K562 (cell line): Measurements from ENCODE around the gene PEX6. TPM values are rescaled to one million over a fixed set of nuclear protein-coding genes. Genes with fewer than 3 reads are reported as not detected.
A peak's percentile ranks its signal among the peaks of the same experiment; 100 is the strongest.

Experiments
- ATF7 ChIP-seq: fragments of 450-650 bp; IDR thresholded peaks from 2 replicates; pipeline ENCODE4 v1.7.1; 2014; ENCODE audit warnings: mild to moderate bottlenecking, moderate library complexity
- BMI1 ChIP-seq: fragments of 150-350 bp; IDR thresholded peaks from 2 replicates; pipeline ENCODE4 v1.6.1; 2014; ENCODE audit warnings: low read length
- BRD9 ChIP-seq: fragments of 450-650 bp; IDR thresholded peaks from 2 replicates; pipeline ENCODE4 v1.6.1; 2018; ENCODE audit warnings: low read depth; ENCODE audit not compliant: partially characterized antibody
- E2F4 ChIP-seq: sonication (generic); formaldehyde crosslinking; IDR thresholded peaks from 2 replicates; pipeline ENCODE4 v1.8.0; 2022; ENCODE audit warnings: mild to moderate bottlenecking, low read depth, missing genetic modification reagents
- ELF1 ChIP-seq: fragments of 200-800 bp; sonication (Bioruptor generic); IDR thresholded peaks from 2 replicates; pipeline ENCODE4 v1.6.1; 2016; ENCODE audit warnings: missing genetic modification characterization, missing compliant biosample characterization
- ETV1 ChIP-seq: fragments of 450-650 bp; conservative IDR thresholded peaks from 2 replicates; pipeline ENCODE4 v1.6.1; 2016; ENCODE audit warnings: missing genetic modification characterization, control low read depth, low read depth, missing compliant biosample characterization
- ETV5 ChIP-seq: sonication (generic); formaldehyde crosslinking; IDR thresholded peaks from 2 replicates; pipeline ENCODE4 v1.4.0; 2020; ENCODE audit warnings: low read depth, mild to moderate bottlenecking, missing genetic modification reagents
- FOXJ2 ChIP-seq: fragments of 200-800 bp; sonication (Bioruptor generic); IDR thresholded peaks from 2 replicates; pipeline ENCODE4 v1.6.1; 2016; ENCODE audit warnings: missing genetic modification characterization, missing compliant biosample characterization
- FOXK2 ChIP-seq, 2 experiments: fragments of 450-650 bp; IDR thresholded peaks in 1 of 2; conservative IDR thresholded peaks in 1 of 2; 2 replicates each; pipeline ENCODE4 v1.6.1; 2016; ENCODE audit warnings: low read depth in 2 of 2, mild to moderate bottlenecking in 1 of 2
- HMGXB4 ChIP-seq: sonication (generic); formaldehyde crosslinking; IDR thresholded peaks from 2 replicates; pipeline ENCODE4 v1.8.1; 2023; ENCODE audit warnings: mild to moderate bottlenecking, missing genetic modification reagents
- NELFE ChIP-seq: IDR thresholded peaks from 2 replicates; pipeline ENCODE4 v1.6.1; 2011; ENCODE audit warnings: mild to moderate bottlenecking; ENCODE audit not compliant: insufficient read depth, insufficient read length
- SETDB1 ChIP-seq: IDR thresholded peaks from one replicate; pipeline ENCODE4 v1.6.1; 2012; ENCODE audit warnings: low read length, control low read depth, inconsistent platforms
- SIN3B ChIP-seq: fragments of 450-650 bp; IDR thresholded peaks from 2 replicates; pipeline ENCODE4 v1.6.1; 2017; ENCODE audit warnings: low read depth, mild to moderate bottlenecking, moderate library complexity
- SRSF9 ChIP-seq: fragments of 200-400 bp; formaldehyde crosslinking; IDR thresholded peaks from 2 replicates; pipeline ENCODE4 v1.6.1; 2017; ENCODE audit warnings: low read depth, low read length, borderline replicate concordance
- ZBTB43 ChIP-seq: sonication (generic); formaldehyde crosslinking; IDR thresholded peaks from 2 replicates; pipeline ENCODE4 v1.8.0; 2023; ENCODE audit warnings: mild to moderate bottlenecking, missing genetic modification reagents
- ZEB2 ChIP-seq: fragments of 450-650 bp; IDR thresholded peaks from 2 replicates; pipeline ENCODE4 v1.6.1; 2016
- ZFPM2 ChIP-seq: fragments of 250-450 bp; sonication (Bioruptor Pico); IDR thresholded peaks from 2 replicates; pipeline ENCODE4 v1.5.1; 2022; ENCODE audit warnings: mild to moderate bottlenecking
- ZNF384 ChIP-seq: IDR thresholded peaks from 2 replicates; pipeline ENCODE4 v1.6.1; 2012; ENCODE audit warnings: low read depth, low read length, improper control_type of control experiment
- ZNF584 ChIP-seq: fragments of 200-800 bp; sonication (Bioruptor generic); IDR thresholded peaks from 2 replicates; pipeline ENCODE4 v1.6.1; 2016; ENCODE audit warnings: low read depth, mild to moderate bottlenecking, missing genetic modification characterization, missing compliant biosample characterization
- ZNF668 ChIP-seq: fragments of 250-450 bp; sonication (Bioruptor Pico); IDR thresholded peaks from 2 replicates; pipeline ENCODE4 v1.8.0; 2022; ENCODE audit warnings: mild to moderate bottlenecking, inconsistent platforms
- ZNF766 ChIP-seq: fragments of 200-800 bp; sonication (Bioruptor generic); conservative IDR thresholded peaks from 2 replicates; pipeline ENCODE4 v1.6.1; 2016; ENCODE audit warnings: missing genetic modification characterization, missing compliant biosample characterization
- ZNF79 ChIP-seq: fragments of 250-450 bp; sonication (Bioruptor Pico); IDR thresholded peaks from 2 replicates; pipeline ENCODE4 v1.4.0; 2020; ENCODE audit warnings: low read depth, mild to moderate bottlenecking, moderate library complexity
- polyA plus RNA-seq, 8 experiments: library from polyadenylated mRNA; depleted of rRNA in 4 of 8; stranded (reverse) in 5 of 8; unstranded in 3 of 8; fragments of >200 nt; fragmentation: Nextera tagmentation in 2 of 8; fragmentation: Illumina TruSeq in 1 of 8; extraction: Ambion mirVana in 2 of 8; extraction: Trizol in 1 of 8; gene quantifications; 2 replicates each; pipeline versions ENCODE4 v1.2.1 to v1.2.3, GENCODE V29; 2011 to 2014; ENCODE audit warnings: inconsistent platforms in 1 of 8, missing spikeins in 1 of 8
- total RNA-seq, 7 experiments: library from RNA; depleted of rRNA in 6 of 7; stranded (reverse); fragments of >200 nt in 6 of 7; fragmentation: Illumina TruSeq in 2 of 7; extraction: Trizol in 2 of 7; gene quantifications; 2 replicates each; pipeline versions ENCODE4 v1.2.1 to v1.2.3, GENCODE V29; 2011 to 2021; ENCODE audit warnings: low replicate concordance in 1 of 7
- TF ChIP-seq, protein P1 (sequence below), 2 experiments: fragments of 450-650 bp; IDR thresholded peaks; 2 replicates each; pipeline ENCODE4 v1.6.1; 2016

The PEX6 gene
- total and polyA plus RNA-seq, 9 of the 15 experiments (the other 6 are each of a cell fraction or from before 2014, with no cell fraction given) = 0.17 to 20.8 (median 6.9) TPM

DNA sequence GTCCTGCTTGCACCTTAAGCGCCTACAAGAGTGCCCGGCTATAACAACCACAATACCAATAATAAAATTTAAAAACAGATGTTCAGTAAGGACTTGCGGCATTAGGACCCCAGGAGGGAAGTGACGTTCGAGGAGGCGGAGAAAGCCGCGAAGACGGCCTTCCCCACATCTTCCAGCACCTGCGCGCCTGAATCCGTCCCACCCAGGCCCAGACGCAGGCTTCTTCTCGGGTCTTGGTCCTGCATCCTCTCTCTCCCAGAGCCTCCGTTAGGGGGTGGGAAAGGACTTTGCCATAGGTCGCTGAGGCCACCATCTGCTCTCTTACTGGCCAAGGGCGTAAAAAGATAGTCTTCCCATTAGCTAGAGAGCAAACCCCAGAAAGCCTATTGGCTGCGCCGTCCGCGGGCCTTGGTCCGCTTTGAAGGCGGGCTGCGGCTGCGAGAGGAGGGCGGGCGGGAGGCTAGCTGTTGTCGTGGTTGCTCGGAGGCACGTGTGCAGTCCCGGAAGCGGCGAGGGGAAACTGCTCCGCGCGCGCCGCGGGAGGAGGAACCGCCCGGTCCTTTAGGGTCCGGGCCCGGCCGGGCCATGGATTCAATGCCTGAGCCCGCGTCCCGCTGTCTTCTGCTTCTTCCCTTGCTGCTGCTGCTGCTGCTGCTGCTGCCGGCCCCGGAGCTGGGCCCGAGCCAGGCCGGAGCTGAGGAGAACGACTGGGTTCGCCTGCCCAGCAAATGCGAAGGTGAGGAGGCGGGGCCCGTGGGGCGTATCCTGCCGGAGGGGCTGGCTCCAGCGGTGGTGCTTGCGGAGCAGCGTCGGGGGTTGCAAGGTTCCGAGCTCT lies 49.8 kb downstream of the PEX6 start, which contains the start of gene CNPY3 (continued):
- TF ChIP-seq ZBTB43 (CRISPR knock-in tag) (peak; percentile 56; the same call in 1 of the 2 replicates), FOXJ2 (peak; percentile 85; the same call in 1 of the 2 replicates), FOXK2 (conservative IDR thresholded peaks at IDR 0.05 in 1 of 2, IDR thresholded peaks at IDR 0.05 in 1 of 2; ENCODE audit: low read depth in 2 of 2) (peak; percentile 98 to 99), SIN3B (peak; percentile 62; the same call in 1 of the 2 replicates), ZNF79 (CRISPR knock-in tag) (no peak), ZNF384 (peak; percentile 24; the same call in 1 of the 2 replicates), E2F4 (CRISPR knock-in tag) (peak; percentile 90), NELFE (no peak), BRD9 (peak; percentile 17), ELF1 (peak; percentile 97), ETV1 (tag) (peak; percentile 91), SETDB1 (no peak), ATF7 (peak; percentile 87), ETV5 (CRISPR knock-in tag) (peak; percentile 89; the same call in 1 of the 2 replicates), ZEB2 (0 out of 2 replicates have a peak, but pooled peaks have one; percentile 17), ZNF584 (no peak), ZNF766 (CRISPR knock-in tag) (0 out of 2 replicates have a peak, but pooled peaks have one; percentile 25), BMI1 (no peak), HMGXB4 (CRISPR knock-in tag) (0 out of 2 replicates have a peak, but pooled peaks have one; percentile 32), ZFPM2 (0 out of 2 replicates have a peak, but pooled peaks have one; percentile 48), SRSF9 (no peak), ZNF668 (CRISPR knock-in tag) (no peak)
- TF ChIP-seq, protein P1, sequence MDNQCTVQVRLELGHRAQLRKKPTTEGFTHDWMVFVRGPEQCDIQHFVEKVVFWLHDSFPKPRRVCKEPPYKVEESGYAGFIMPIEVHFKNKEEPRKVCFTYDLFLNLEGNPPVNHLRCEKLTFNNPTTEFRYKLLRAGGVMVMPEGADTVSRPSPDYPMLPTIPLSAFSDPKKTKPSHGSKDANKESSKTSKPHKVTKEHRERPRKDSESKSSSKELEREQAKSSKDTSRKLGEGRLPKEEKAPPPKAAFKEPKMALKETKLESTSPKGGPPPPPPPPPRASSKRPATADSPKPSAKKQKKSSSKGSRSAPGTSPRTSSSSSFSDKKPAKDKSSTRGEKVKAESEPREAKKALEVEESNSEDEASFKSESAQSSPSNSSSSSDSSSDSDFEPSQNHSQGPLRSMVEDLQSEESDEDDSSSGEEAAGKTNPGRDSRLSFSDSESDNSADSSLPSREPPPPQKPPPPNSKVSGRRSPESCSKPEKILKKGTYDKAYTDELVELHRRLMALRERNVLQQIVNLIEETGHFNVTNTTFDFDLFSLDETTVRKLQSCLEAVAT (IDR thresholded peaks at IDR 0.05) = peak; percentile 15 to 85; a peak in 3 of 4 replicates
